ENCODE measurements around the gene NUDT9.

DNA sequence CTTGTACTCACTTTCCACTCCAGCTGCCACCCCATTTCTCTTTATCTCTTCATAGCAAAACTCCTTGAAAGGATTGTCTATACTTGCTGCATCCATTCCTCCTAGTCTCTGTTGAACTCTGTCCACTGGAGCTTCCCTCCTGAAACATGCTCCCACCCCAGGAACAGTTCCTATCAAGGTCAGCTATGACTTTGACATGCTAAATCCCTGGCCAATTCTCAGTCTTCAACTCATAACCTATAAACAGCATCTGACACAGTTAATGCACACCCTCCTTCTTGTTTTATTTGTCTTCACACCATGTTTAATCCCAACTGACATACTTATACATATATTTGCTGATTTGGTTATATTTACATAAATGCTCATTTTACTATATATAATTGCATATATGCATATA lies 59.0 kb downstream of the NUDT9 start:
- TF ChIP-seq POLR2A (IDR thresholded peaks at IDR 0.05) (no peak), CTCF (IDR thresholded peaks at IDR 0.05) (no peak)

Measured in heart left ventricle (tissue), 13 donors.